ENCODE measurements around the gene LCE4A.
"Not testable (repeated sequence)": the region's sequence is repeated elsewhere in the genome, so short reads cannot be mapped to it uniquely, and the experiment has no call there.

The LCE4A gene
- total RNA-seq = 0 reads per million in 2 experiments

- no peak for DNase-seq (ENCODE audit: low read depth)
Observed at GRCh38 chr1:152707860-152708259, at the start of gene LCE4A. TSS of gene LCE4A (plus strand) at chr1:152708160. CDS start at chr1:152709076, 916 bp downstream.

- DNase-seq (ENCODE audit: low read depth) = no peak
Observed at GRCh38 chr1:152658649-152659048, 49.3 kb upstream of the LCE4A start.

GRCh38 chr1:152663098-152663497 lies 44.9 kb upstream of the LCE4A start, which contains the start of gene LCE2D:
TSS of gene LCE2D (plus strand) at chr1:152663380. CDS start at chr1:152664106, 726 bp downstream.
- DNase-seq (ENCODE audit: low read depth) = no peak

GRCh38 chr1:152666171-152666570 lies 41.8 kb upstream of the LCE4A start:
- not testable (repeated sequence) for DNase-seq (ENCODE audit: low read depth)

GRCh38 chr1:152667648-152668047 lies 40.3 kb upstream of the LCE4A start:
- DNase-seq (ENCODE audit: low read depth) = no peak

- DNase-seq (ENCODE audit: low read depth) = no peak
Observed at GRCh38 chr1:152673016-152673415, 34.9 kb upstream of the LCE4A start.

GRCh38 chr1:152674983-152675382 lies 33.0 kb upstream of the LCE4A start, which contains the start of gene LCE2C:
TSS of gene LCE2C (plus strand) at chr1:152675279. CDS start at chr1:152676016, 737 bp downstream.
- DNase-seq (ENCODE audit: low read depth) = not testable (repeated sequence)

GRCh38 chr1:152679459-152679858 lies 28.5 kb upstream of the LCE4A start:
- no peak for DNase-seq (ENCODE audit: low read depth)

GRCh38 chr1:152681616-152682015 lies 26.3 kb upstream of the LCE4A start:
- DNase-seq (ENCODE audit: low read depth) = no peak

GRCh38 chr1:152683846-152684245 lies 24.1 kb upstream of the LCE4A start:
- no peak for DNase-seq (ENCODE audit: low read depth)

- DNase-seq (ENCODE audit: low read depth) = not testable (repeated sequence)
Observed at GRCh38 chr1:152685823-152686222, 22.1 kb upstream of the LCE4A start, which contains the start of gene LCE2B. TSS of gene LCE2B (plus strand) at chr1:152686123. CDS start at chr1:152686844, 721 bp downstream.

GRCh38 chr1:152697701-152698600 lies 10.0 kb upstream of the LCE4A start, which contains the start of gene LCE2A:
TSS of gene LCE2A (plus strand) at chr1:152698345. CDS start at chr1:152698902, 557 bp downstream.
- no peak for DNase-seq (ENCODE audit: low read depth)

GRCh38 chr1:152699746-152700145 lies 8.2 kb upstream of the LCE4A start:
- no peak for DNase-seq (ENCODE audit: low read depth)

- DNase-seq (ENCODE audit: low read depth) = no peak
Observed at GRCh38 chr1:152718238-152718637, 10.3 kb downstream of the LCE4A start.

- no peak for DNase-seq (ENCODE audit: low read depth)
Observed at GRCh38 chr1:152725261-152725660, 17.3 kb downstream of the LCE4A start.

- no peak for DNase-seq (ENCODE audit: low read depth)
Observed at GRCh38 chr1:152728986-152729385, 21.0 kb downstream of the LCE4A start.

- no peak for DNase-seq (ENCODE audit: low read depth)
Observed at GRCh38 chr1:152735648-152736047, 27.7 kb downstream of the LCE4A start.

- DNase-seq (ENCODE audit: low read depth) = no peak
Observed at GRCh38 chr1:152737997-152738396, 30.0 kb downstream of the LCE4A start.

- no peak for DNase-seq (ENCODE audit: low read depth)
Observed at GRCh38 chr1:152739841-152740240, 31.9 kb downstream of the LCE4A start.

- DNase-seq (ENCODE audit: low read depth) = no peak
Observed at GRCh38 chr1:152741656-152742055, 33.7 kb downstream of the LCE4A start.

GRCh38 chr1:152743371-152744145 lies 35.6 kb downstream of the LCE4A start:
- DNase-seq (ENCODE audit: low read depth) = no peak

- DNase-seq (ENCODE audit: low read depth) = no peak
Observed at GRCh38 chr1:152745289-152745704, 37.3 kb downstream of the LCE4A start.

Measured in T follicular helper cell (primary cell).